Chondrocyte (in vitro differentiated cells): ENCODE measurements around the gene LPIN3. TPM values are rescaled to one million over a fixed set of nuclear protein-coding genes. Genes with fewer than 3 reads are reported as not detected.

ENCODE experiments used
- DNase-seq: peaks from one replicate; pipeline ENCODE4 v3.0.0; 2021; ENCODE audit warnings: mixed read lengths, low spot score
- H3K27ac Mint-ChIP-seq: one replicate; pipeline ENCODE4 v1.8.0; 2021; ENCODE audit warnings: mild to moderate bottlenecking, moderate library complexity, mixed read lengths; ENCODE audit not compliant: unreplicated experiment
- H3K27me3 Mint-ChIP-seq: 2 replicates; pipeline ENCODE4 v1.8.0; 2021; ENCODE audit warnings: low read depth, mixed read lengths
- H3K36me3 Mint-ChIP-seq: 2 replicates; pipeline ENCODE4 v1.8.0; 2021; ENCODE audit warnings: low read depth, mixed read lengths
- H3K4me1 Mint-ChIP-seq: 2 replicates; pipeline ENCODE4 v1.8.0; 2021; ENCODE audit warnings: low read depth, mild to moderate bottlenecking, mixed read lengths
- H3K4me3 Mint-ChIP-seq: one replicate; pipeline ENCODE4 v1.8.0; 2021; ENCODE audit warnings: mild to moderate bottlenecking, moderate library complexity, mixed read lengths; ENCODE audit not compliant: unreplicated experiment
- H3K9me3 Mint-ChIP-seq: 2 replicates; pipeline ENCODE4 v1.8.0; 2021; ENCODE audit warnings: low read depth, mixed read lengths
- CTCF ChIP-seq: fragments of 200-600 bp; sonication (generic); IDR thresholded peaks from 2 replicates; pipeline ENCODE4 v1.5.0; 2021; ENCODE audit warnings: antibody characterized with exemption, mild to moderate bottlenecking, moderate library complexity
- total RNA-seq: library from RNA; stranded (reverse); gene quantifications from 3 replicates; pipeline ENCODE4 v1.2.1, GENCODE V29; 2021

The LPIN3 gene
- total RNA-seq, 1 donor from 2014 or later = 3.3 TPM

GRCh38 chr20:41342474-41343464, 2.1 kb downstream of the LPIN3 start:
- H3K9me3 Mint-ChIP-seq = no peaks in the 10 kb centered on the region
- no peaks in the 10 kb centered on the region for H3K27me3 Mint-ChIP-seq
- no peaks in the 10 kb centered on the region for H3K36me3 Mint-ChIP-seq
- peaks cover 11% of the 10 kb centered on the region for H3K4me1 Mint-ChIP-seq
- H3K27ac Mint-ChIP-seq = no peak overlapping the region
- no peak for DNase-seq
- no peak overlapping the region for H3K4me3 Mint-ChIP-seq
- TF ChIP-seq CTCF = no peak

GRCh38 chr20:41344477-41344876, 3.9 kb downstream of the LPIN3 start:
- Mint-ChIP-seq H3K9me3 (no peaks in the 10 kb centered on the region), H3K27ac (no peak overlapping the region), H3K4me3 (no peak overlapping the region), H3K4me1 (peaks cover 10% of the 10 kb centered on the region), H3K27me3 (no peaks in the 10 kb centered on the region), H3K36me3 (no peaks in the 10 kb centered on the region)
- DNase-seq = peak; percentile 57
- no peak for TF ChIP-seq CTCF

- Mint-ChIP-seq H3K9me3 (no peaks in the 10 kb centered on the region), H3K27ac (no peak overlapping the region), H3K4me3 (no peak overlapping the region), H3K4me1 (peaks cover 3% of the 10 kb centered on the region), H3K36me3 (no peaks in the 10 kb centered on the region), H3K27me3 (no peaks in the 10 kb centered on the region)
- DNase-seq = peak; percentile 68
- TF ChIP-seq CTCF = no peak
Measured at GRCh38 chr20:41344938-41345728, 4.5 kb downstream of the LPIN3 start.

GRCh38 chr20:41345729-41346067, 5.1 kb downstream of the LPIN3 start:
- DNase-seq = peak; percentile 92
- Mint-ChIP-seq H3K9me3 (no peaks in the 10 kb centered on the region), H3K36me3 (no peaks in the 10 kb centered on the region), H3K4me1 (no peaks in the 10 kb centered on the region), H3K4me3 (no peak overlapping the region), H3K27me3 (no peaks in the 10 kb centered on the region), H3K27ac (no peak overlapping the region)
- TF ChIP-seq CTCF = no peak
